Measurements from ENCODE around the gene NCMAP. TPM values are rescaled to one million over a fixed set of nuclear protein-coding genes. Genes with fewer than 3 reads are reported as not detected.

The NCMAP gene
- total RNA-seq, 2 experiments from 2014 or later: 0.11 to 0.20 TPM

DNA sequence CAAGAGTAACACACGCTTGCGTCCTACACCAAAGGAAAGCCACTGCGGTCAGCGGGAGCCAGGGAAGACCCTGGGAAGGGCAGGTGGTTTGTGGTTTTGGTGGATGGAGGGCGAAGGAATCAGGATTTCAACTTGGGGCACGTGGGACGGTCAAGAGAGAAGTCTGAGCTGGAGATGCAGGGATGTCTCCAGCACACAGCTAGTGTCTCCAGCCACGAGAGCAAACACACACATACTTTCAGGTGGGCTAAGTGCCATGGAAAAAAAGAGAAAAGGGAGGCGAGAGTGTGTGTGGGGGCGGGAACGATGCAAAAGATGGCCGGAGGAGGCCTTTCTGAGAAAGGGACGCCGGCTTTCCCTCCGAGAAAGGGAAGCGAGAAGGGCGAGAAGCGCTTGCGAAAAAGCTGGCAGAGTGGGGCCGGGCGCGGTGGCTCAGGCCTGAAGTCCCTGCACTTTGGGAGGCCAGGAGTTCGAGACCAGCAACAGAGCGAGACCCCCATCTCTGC lies 85.8 kb downstream of the NCMAP start:
- peak overlapping the region; percentile 97 for H3K27ac Mint-ChIP-seq
- no peaks in the 10 kb centered on the region for H3K9me3 Mint-ChIP-seq
- POLR2A ChIA-PET: interaction anchor here (0.9 to 2.0 kb wide), 10 partner anchors 14 to 591 kb away, joined by 3 to 8 read pairs (median 4); partner anchors contain the start of genes NIPAL3 and SYF2
- ATAC-seq: no peak
- TF ChIP-seq, protein P1, sequence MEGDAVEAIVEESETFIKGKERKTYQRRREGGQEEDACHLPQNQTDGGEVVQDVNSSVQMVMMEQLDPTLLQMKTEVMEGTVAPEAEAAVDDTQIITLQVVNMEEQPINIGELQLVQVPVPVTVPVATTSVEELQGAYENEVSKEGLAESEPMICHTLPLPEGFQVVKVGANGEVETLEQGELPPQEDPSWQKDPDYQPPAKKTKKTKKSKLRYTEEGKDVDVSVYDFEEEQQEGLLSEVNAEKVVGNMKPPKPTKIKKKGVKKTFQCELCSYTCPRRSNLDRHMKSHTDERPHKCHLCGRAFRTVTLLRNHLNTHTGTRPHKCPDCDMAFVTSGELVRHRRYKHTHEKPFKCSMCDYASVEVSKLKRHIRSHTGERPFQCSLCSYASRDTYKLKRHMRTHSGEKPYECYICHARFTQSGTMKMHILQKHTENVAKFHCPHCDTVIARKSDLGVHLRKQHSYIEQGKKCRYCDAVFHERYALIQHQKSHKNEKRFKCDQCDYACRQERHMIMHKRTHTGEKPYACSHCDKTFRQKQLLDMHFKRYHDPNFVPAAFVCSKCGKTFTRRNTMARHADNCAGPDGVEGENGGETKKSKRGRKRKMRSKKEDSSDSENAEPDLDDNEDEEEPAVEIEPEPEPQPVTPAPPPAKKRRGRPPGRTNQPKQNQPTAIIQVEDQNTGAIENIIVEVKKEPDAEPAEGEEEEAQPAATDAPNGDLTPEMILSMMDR (IDR thresholded peaks at IDR 0.05): no peak
- no peaks in the 10 kb centered on the region for H3K27me3 Mint-ChIP-seq
- intact Hi-C loops (cut with micrococcal nuclease): no loop called here
- peaks cover 26% of the 10 kb centered on the region for H3K36me3 Mint-ChIP-seq (ENCODE audit: low read depth)
- CTCF ChIA-PET: interaction anchor here (0.8 to 3.0 kb wide), 6 partner anchors 100 to 454 kb away, joined by 3 to 9 read pairs (median 4); partner anchors contain the start of genes IFNLR1 and NIPAL3
- DNase-seq: peak; percentile 72
- peaks cover 33% of the 10 kb centered on the region for H3K4me1 Mint-ChIP-seq (ENCODE audit: low read depth)
- peak overlapping the region; percentile 83 for H3K4me3 Mint-ChIP-seq

DNA sequence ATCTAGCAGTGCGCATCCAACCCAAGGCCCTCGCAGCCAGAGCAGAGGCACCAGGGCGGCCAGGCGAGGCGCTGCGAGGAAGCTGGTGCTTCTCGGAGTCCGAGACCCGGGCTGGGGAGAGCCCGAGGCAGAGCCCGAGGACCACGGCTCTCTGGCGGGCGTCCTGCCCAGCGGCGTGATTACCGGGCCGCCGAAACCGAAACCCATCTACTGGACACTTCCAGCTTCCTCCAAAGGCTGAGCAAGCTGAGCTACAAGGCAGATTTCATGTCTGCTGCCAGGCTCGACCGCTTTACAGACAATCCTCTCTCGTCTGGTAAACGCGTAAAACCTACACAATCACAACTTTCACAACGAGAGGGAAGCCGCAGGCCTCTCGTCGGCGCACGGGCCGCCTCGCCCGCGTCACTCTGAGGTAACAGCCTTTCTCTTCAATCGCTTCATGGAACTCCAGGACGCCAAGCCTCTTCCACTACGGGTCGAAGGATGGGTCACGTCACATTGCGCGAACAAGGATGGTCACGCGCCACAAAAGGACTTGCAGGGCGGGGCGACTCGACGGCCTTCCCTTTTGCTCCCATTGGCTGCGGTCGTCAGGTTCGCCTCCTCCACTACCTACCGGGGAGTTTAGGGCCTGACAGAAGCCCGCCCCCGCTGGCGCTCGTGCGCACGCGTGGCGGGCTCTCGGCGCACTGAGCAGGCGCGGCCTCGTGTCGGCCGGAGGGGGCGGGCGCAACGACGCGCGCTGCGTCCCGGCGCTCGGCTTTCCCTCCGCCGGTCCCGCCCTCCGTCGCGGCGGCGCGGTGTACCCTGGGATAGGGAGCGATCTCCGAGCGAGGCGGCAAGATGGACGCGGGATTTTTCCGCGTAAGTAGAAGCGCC lies 86.8 kb downstream of the NCMAP start, which contains the start of gene SRRM1:
Gene SRRM1, plus strand, starts transcription at position 822 of the 882 bp plus-strand sequence. Its CDS starts 25 bp downstream, at position 847.
- TF ChIP-seq, protein P1 (IDR thresholded peaks at IDR 0.05): no peak
- H3K4me3 Mint-ChIP-seq: peak within 1 kb of the TSS; percentile 83
- H3K27me3 Mint-ChIP-seq: no peaks in the 10 kb centered on the region
- ATAC-seq: peak; percentile 92
- intact Hi-C loops (cut with micrococcal nuclease): no loop called here
- peak within 1 kb of the TSS; percentile 97 for H3K27ac Mint-ChIP-seq
- peak; percentile 100 for DNase-seq
- ChIA-PET POLR2A (interaction anchor here (0.5 to 2.0 kb wide), 18 partner anchors 11 to 600 kb away, joined by 3 to 8 read pairs (median 4); partner anchors contain the start of genes NIPAL3, RCAN3 and SYF2), CTCF (interaction anchor here (0.6 to 3.0 kb wide), 7 partner anchors 101 to 492 kb away, joined by 3 to 9 read pairs (median 4); partner anchors contain the start of genes IFNLR1 and STPG1)
- no peaks in the 10 kb centered on the region for H3K9me3 Mint-ChIP-seq
- peaks cover 40% of the 10 kb centered on the region for H3K4me1 Mint-ChIP-seq (ENCODE audit: low read depth)
- H3K36me3 Mint-ChIP-seq (ENCODE audit: low read depth): peaks cover 33% of the 10 kb centered on the region

DNA sequence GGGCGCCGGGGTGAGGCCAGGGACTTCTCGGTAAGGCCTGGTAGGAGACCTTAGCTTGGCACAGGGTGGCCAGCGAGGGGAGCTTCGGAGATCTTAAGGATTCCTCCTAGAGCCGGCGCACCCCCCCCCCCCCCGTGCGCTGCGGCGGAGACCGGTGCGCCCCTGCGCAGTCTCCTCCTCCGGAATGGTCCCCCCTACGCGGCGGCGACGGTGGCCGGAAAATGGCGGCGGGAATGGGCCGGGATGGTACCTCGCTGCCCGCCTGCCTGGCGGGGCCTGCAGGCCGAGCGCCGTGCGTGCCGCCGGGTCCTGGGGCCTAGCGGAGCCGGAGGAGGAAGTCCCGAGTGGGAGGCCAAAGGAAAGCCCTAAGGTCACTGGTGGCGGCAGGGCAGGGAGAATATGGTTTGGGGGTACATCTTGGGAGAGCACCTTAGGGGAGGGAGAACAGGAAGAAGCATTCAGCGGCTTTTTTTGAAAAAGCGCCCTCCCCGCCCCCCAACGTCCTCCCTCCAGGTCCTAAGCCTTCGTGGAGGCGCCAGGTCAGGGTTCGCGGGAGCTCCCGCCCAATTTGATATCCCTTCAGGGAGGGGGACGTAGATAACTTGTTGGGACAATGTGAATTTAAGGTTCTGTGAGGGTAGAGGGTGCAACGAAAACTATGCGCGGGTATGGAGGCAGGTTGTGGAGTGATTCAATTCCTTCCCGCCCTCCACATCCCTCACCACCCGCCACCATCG lies 87.6 kb downstream of the NCMAP start:
- TF ChIP-seq, protein P1 (IDR thresholded peaks at IDR 0.05): no peak
- DNase-seq: peak; percentile 43
- H3K9me3 Mint-ChIP-seq: no peaks in the 10 kb centered on the region
- intact Hi-C loops (cut with micrococcal nuclease): no loop called here
- no peaks in the 10 kb centered on the region for H3K27me3 Mint-ChIP-seq
- H3K4me3 Mint-ChIP-seq: peak overlapping the region; percentile 83
- peak overlapping the region; percentile 91 for H3K27ac Mint-ChIP-seq
- ATAC-seq: peak; percentile 18
- peaks cover 41% of the 10 kb centered on the region for H3K36me3 Mint-ChIP-seq (ENCODE audit: low read depth)
- POLR2A ChIA-PET: interaction anchor here (0.5 to 2.0 kb wide), 12 partner anchors 11 to 453 kb away, joined by 3 to 7 read pairs (median 3); no protein-coding TSS in a partner anchor
- H3K4me1 Mint-ChIP-seq (ENCODE audit: low read depth): peaks cover 48% of the 10 kb centered on the region
- CTCF ChIA-PET: interaction anchor here (1.2 to 2.2 kb wide), 2 partner anchors 102 to 493 kb away, joined by 4 to 7 read pairs; no protein-coding TSS in a partner anchor

DNA sequence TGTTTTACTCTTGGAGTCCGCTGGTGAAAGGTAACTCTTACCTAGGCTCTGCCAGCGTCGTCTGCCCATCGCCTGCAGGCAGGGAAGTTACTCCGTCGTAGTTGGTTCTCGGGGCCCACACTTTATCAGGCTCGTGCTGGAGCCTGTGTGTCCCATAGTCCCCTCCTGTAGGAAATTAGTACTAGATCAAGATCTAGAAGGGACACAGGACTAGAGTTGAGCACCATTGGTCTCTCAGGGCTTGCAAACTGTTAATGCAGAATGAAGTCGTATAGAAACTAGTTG lies 88.2 kb downstream of the NCMAP start:
- TF ChIP-seq, protein P1 (IDR thresholded peaks at IDR 0.05): no peak
- no peaks in the 10 kb centered on the region for H3K27me3 Mint-ChIP-seq
- ChIA-PET CTCF (interaction anchor here (1.2 kb wide), 1 partner anchor 494 kb away, joined by 4 read pairs; no protein-coding TSS in a partner anchor), POLR2A (interaction anchor here (0.8 to 1.6 kb wide), 5 partner anchors 12 to 454 kb away, joined by 3 to 5 read pairs (median 3); no protein-coding TSS in a partner anchor)
- peaks cover 46% of the 10 kb centered on the region for H3K36me3 Mint-ChIP-seq (ENCODE audit: low read depth)
- H3K4me3 Mint-ChIP-seq: peak overlapping the region; percentile 83
- no peaks in the 10 kb centered on the region for H3K9me3 Mint-ChIP-seq
- H3K27ac Mint-ChIP-seq: peak overlapping the region; percentile 91
- ATAC-seq: no peak
- H3K4me1 Mint-ChIP-seq (ENCODE audit: low read depth): peaks cover 52% of the 10 kb centered on the region
- intact Hi-C loops (cut with micrococcal nuclease): no loop called here
- no peak for DNase-seq

Measured in activated CD8-positive, alpha-beta T cell treated with anti-CD3 and anti-CD28 coated beads for 36 hours (primary cell).